ENCODE results near the gene C15orf40.

GRCh38 chr15:82977076-82977475, 34.4 kb downstream of the C15orf40 start:
- TF ChIP-seq EP300 (IDR thresholded peaks at IDR 0.05) (no peak), CTCF (IDR thresholded peaks at IDR 0.05) (no peak), POLR2A (IDR thresholded peaks at IDR 0.05) (no peak)
